AG08396 (cell line): ENCODE data around the gene ITGA6.

ENCODE experiments used
- DNase-seq: peaks from one replicate; pipeline ENCODE4 v3.0.0; 2012; ENCODE audit warnings: low spot score, mixed read lengths

Gene ITGA6

GRCh38 chr2:172416447-172417058 lies 10.8 kb upstream of the ITGA6 start:
- DNase-seq, result no peak

- no peak for DNase-seq
These were observed 7.2 kb upstream of the ITGA6 start for GRCh38 chr2:172420216-172420615.

GRCh38 chr2:172423160-172423559 lies 4.2 kb upstream of the ITGA6 start:
- no peak for DNase-seq

GRCh38 chr2:172425336-172425735 lies 2.0 kb upstream of the ITGA6 start:
- DNase-seq, result no peak

GRCh38 chr2:172426635-172427255 lies 641 bp upstream of the ITGA6 start:
- DNase-seq, result no peak

- DNase-seq, result peak; percentile 65
These were observed 825 bp downstream of the ITGA6 start for GRCh38 chr2:172427990-172428831.

GRCh38 chr2:172428832-172429210 lies 1.4 kb downstream of the ITGA6 start:
- no peak for DNase-seq

GRCh38 chr2:172429301-172429968 lies 2.0 kb downstream of the ITGA6 start:
- DNase-seq, result peak; percentile 17

- no peak for DNase-seq
These were observed 2.6 kb downstream of the ITGA6 start for GRCh38 chr2:172430027-172430426.

- DNase-seq, result no peak
These were observed 3.3 kb downstream of the ITGA6 start for GRCh38 chr2:172430678-172431077.

GRCh38 chr2:172431463-172431862 lies 4.1 kb downstream of the ITGA6 start:
- no peak for DNase-seq

- DNase-seq, result no peak
These were observed 4.6 kb downstream of the ITGA6 start for GRCh38 chr2:172431993-172432392.

GRCh38 chr2:172433144-172433543 lies 5.8 kb downstream of the ITGA6 start:
- DNase-seq, result no peak

GRCh38 chr2:172434821-172435605 lies 7.6 kb downstream of the ITGA6 start:
- no peak for DNase-seq

GRCh38 chr2:172435606-172435911 lies 8.2 kb downstream of the ITGA6 start:
- no peak for DNase-seq

GRCh38 chr2:172436889-172437288 lies 9.5 kb downstream of the ITGA6 start:
- DNase-seq, result no peak

- DNase-seq, result no peak
These were observed 10.3 kb downstream of the ITGA6 start for GRCh38 chr2:172437419-172438341.

GRCh38 chr2:172438741-172439508 lies 11.5 kb downstream of the ITGA6 start:
- peak; percentile 40 for DNase-seq

GRCh38 chr2:172439509-172439860 lies 12.1 kb downstream of the ITGA6 start:
- DNase-seq, result no peak

GRCh38 chr2:172439911-172440310 lies 12.5 kb downstream of the ITGA6 start:
- DNase-seq, result no peak
